ENCODE results near the gene YWHAE. TPM values are rescaled to one million over a fixed set of nuclear protein-coding genes. Genes with fewer than 3 reads are reported as not detected.
A peak's percentile ranks its signal among the peaks of the same experiment; 100 is the strongest.
"Not testable (repeated sequence)": the region's sequence is repeated elsewhere in the genome, so short reads cannot be mapped to it uniquely, and the experiment has no call there.

Gene YWHAE
- total RNA-seq, 1 donor from 2014 or later = 458 TPM

- no peak for TF ChIP-seq CTCF (IDR thresholded peaks at IDR 0.05)
- H3K9me3 Mint-ChIP-seq (ENCODE audit: unreplicated experiment) = no peaks in the 10 kb centered on the region
- no peaks in the 10 kb centered on the region for H3K36me3 Mint-ChIP-seq (ENCODE audit: unreplicated experiment)
- no peak overlapping the region for H3K4me3 Mint-ChIP-seq (ENCODE audit: unreplicated experiment)
- H3K4me1 Mint-ChIP-seq (ENCODE audit: unreplicated experiment) = peaks cover 73% of the 10 kb centered on the region
- no peak for DNase-seq (ENCODE audit: extremely low spot score, unreplicated experiment)
- no peak overlapping the region for H3K27ac Mint-ChIP-seq (ENCODE audit: unreplicated experiment)
- H3K27me3 Mint-ChIP-seq (ENCODE audit: unreplicated experiment) = no peaks in the 10 kb centered on the region
These were observed 8.4 kb downstream of the YWHAE start for GRCh38 chr17:1391577-1391976.

GRCh38 chr17:1390432-1391367 is 9.3 kb downstream of the YWHAE start:
- Mint-ChIP-seq H3K36me3 (ENCODE audit: unreplicated experiment) (no peaks in the 10 kb centered on the region), H3K27me3 (ENCODE audit: unreplicated experiment) (no peaks in the 10 kb centered on the region), H3K4me1 (ENCODE audit: unreplicated experiment) (peaks cover 72% of the 10 kb centered on the region), H3K4me3 (ENCODE audit: unreplicated experiment) (no peak overlapping the region), H3K9me3 (ENCODE audit: unreplicated experiment) (no peaks in the 10 kb centered on the region), H3K27ac (ENCODE audit: unreplicated experiment) (peak overlapping the region; percentile 52)
- no peak for TF ChIP-seq CTCF (IDR thresholded peaks at IDR 0.05)
- DNase-seq (ENCODE audit: extremely low spot score, unreplicated experiment) = no peak

- not testable (repeated sequence) for H3K36me3 Mint-ChIP-seq (ENCODE audit: unreplicated experiment); DNase-seq (ENCODE audit: extremely low spot score, unreplicated experiment); H3K9me3 Mint-ChIP-seq (ENCODE audit: unreplicated experiment); H3K27me3 Mint-ChIP-seq (ENCODE audit: unreplicated experiment); H3K4me3 Mint-ChIP-seq (ENCODE audit: unreplicated experiment)
- Mint-ChIP-seq H3K27ac (ENCODE audit: unreplicated experiment) (peak overlapping the region; percentile 25), H3K4me1 (ENCODE audit: unreplicated experiment) (peaks cover 51% of the 10 kb centered on the region)
These were observed 12.4 kb downstream of the YWHAE start for GRCh38 chr17:1387490-1388227.

GRCh38 chr17:1386675-1387190 is 13.3 kb downstream of the YWHAE start:
- not testable (repeated sequence) for H3K9me3 Mint-ChIP-seq (ENCODE audit: unreplicated experiment); H3K4me3 Mint-ChIP-seq (ENCODE audit: unreplicated experiment); H3K36me3 Mint-ChIP-seq (ENCODE audit: unreplicated experiment); DNase-seq (ENCODE audit: extremely low spot score, unreplicated experiment); H3K27me3 Mint-ChIP-seq (ENCODE audit: unreplicated experiment)
- H3K4me1 Mint-ChIP-seq (ENCODE audit: unreplicated experiment) = peaks cover 47% of the 10 kb centered on the region
- H3K27ac Mint-ChIP-seq (ENCODE audit: unreplicated experiment) = peak overlapping the region; percentile 31

GRCh38 chr17:1386265-1386664 is 13.8 kb downstream of the YWHAE start:
- DNase-seq (ENCODE audit: extremely low spot score, unreplicated experiment) = no peak
- H3K4me1 Mint-ChIP-seq (ENCODE audit: unreplicated experiment) = peaks cover 47% of the 10 kb centered on the region
- H3K27me3 Mint-ChIP-seq (ENCODE audit: unreplicated experiment) = no peaks in the 10 kb centered on the region
- H3K27ac Mint-ChIP-seq (ENCODE audit: unreplicated experiment) = peak overlapping the region; percentile 31
- no peak overlapping the region for H3K4me3 Mint-ChIP-seq (ENCODE audit: unreplicated experiment)
- no peaks in the 10 kb centered on the region for H3K36me3 Mint-ChIP-seq (ENCODE audit: unreplicated experiment)
- no peaks in the 10 kb centered on the region for H3K9me3 Mint-ChIP-seq (ENCODE audit: unreplicated experiment)
- no peak for TF ChIP-seq CTCF (IDR thresholded peaks at IDR 0.05)

- H3K27me3 Mint-ChIP-seq (ENCODE audit: unreplicated experiment) = no peaks in the 10 kb centered on the region
- H3K4me1 Mint-ChIP-seq (ENCODE audit: unreplicated experiment) = peaks cover 43% of the 10 kb centered on the region
- DNase-seq (ENCODE audit: extremely low spot score, unreplicated experiment) = no peak
- H3K36me3 Mint-ChIP-seq (ENCODE audit: unreplicated experiment) = no peaks in the 10 kb centered on the region
- TF ChIP-seq CTCF (IDR thresholded peaks at IDR 0.05) = no peak
- no peak overlapping the region for H3K4me3 Mint-ChIP-seq (ENCODE audit: unreplicated experiment)
- no peak overlapping the region for H3K27ac Mint-ChIP-seq (ENCODE audit: unreplicated experiment)
- H3K9me3 Mint-ChIP-seq (ENCODE audit: unreplicated experiment) = no peaks in the 10 kb centered on the region
These were observed 14.2 kb downstream of the YWHAE start for GRCh38 chr17:1385861-1386260.

All from osteocyte (in vitro differentiated cells).